Liver (tissue), 9 donors: ENCODE data around the gene DEPDC4. TPM values are rescaled to one million over a fixed set of nuclear protein-coding genes. Genes with fewer than 3 reads are reported as not detected.
A peak's percentile ranks its signal among the peaks of the same experiment; 100 is the strongest.

Experiments
- DNase-seq: peaks from one replicate; pipeline ENCODE4 v3.0.0-alpha.2; 2017; ENCODE audit warnings: low spot score
- H3K27ac ChIP-seq, 2 donors: one replicate each; pipeline ENCODE4 v1.7.0; 2013; ENCODE audit warnings: inconsistent platforms in 2 of 2, low read length in 2 of 2, control low read depth in 1 of 2, low read depth in 1 of 2, mild to moderate bottlenecking in 1 of 2
- H3K27me3 ChIP-seq, 4 donors: one replicate each; pipeline versions ENCODE4 v1.6.1 to v1.7.0; 2013; ENCODE audit warnings: low read length in 3 of 4, inconsistent platforms in 1 of 4, mild to moderate bottlenecking in 1 of 4, moderate library complexity in 1 of 4; ENCODE audit not compliant: control insufficient read depth in 4 of 4, insufficient read depth in 4 of 4
- H3K36me3 ChIP-seq, 4 donors: one replicate each; pipeline versions ENCODE4 v1.6.1 to v1.7.0; 2013; ENCODE audit warnings: low read length in 3 of 4, mild to moderate bottlenecking in 3 of 4, low read depth in 1 of 4, moderate library complexity in 1 of 4; ENCODE audit not compliant: control insufficient read depth in 4 of 4, insufficient read depth in 3 of 4
- H3K4me1 ChIP-seq, 4 donors: one replicate each; pipeline versions ENCODE4 v1.6.1 to v1.7.0; 2013; ENCODE audit warnings: low read length in 3 of 4, mild to moderate bottlenecking in 3 of 4, moderate library complexity in 1 of 4; ENCODE audit not compliant: control insufficient read depth in 4 of 4, insufficient read depth in 4 of 4
- H3K4me3 ChIP-seq, 3 donors: one replicate each; pipeline versions ENCODE4 v1.6.1 to v1.7.0; 2013; ENCODE audit warnings: low read length in 3 of 3, control low read depth in 1 of 3, low read depth in 1 of 3, mild to moderate bottlenecking in 1 of 3
- H3K9ac ChIP-seq, 2 donors: one replicate each; pipeline ENCODE4 v1.7.0; 2013; ENCODE audit warnings: low read length in 2 of 2, mild to moderate bottlenecking in 2 of 2, moderate library complexity in 2 of 2, control low read depth in 1 of 2, low read depth in 1 of 2
- H3K9me3 ChIP-seq, 4 donors: one replicate each; pipeline versions ENCODE4 v1.6.1 to v1.7.0; 2013; ENCODE audit warnings: low read length in 3 of 4; ENCODE audit not compliant: control insufficient read depth in 4 of 4
- CTCF ChIP-seq: fragments of 150-350 bp; IDR thresholded peaks from 2 replicates; pipeline ENCODE4 v1.5.1; 2017; ENCODE audit warnings: improper control_type of control experiment, low read depth, low read length; ENCODE audit not compliant: missing input control
- EGR1 ChIP-seq, 2 donors: IDR thresholded peaks; 2 replicates each; pipeline ENCODE4 v1.6.1; 2016 to 2018; ENCODE audit warnings: antibody characterized with exemption in 2 of 2, low read depth in 2 of 2
- FOXA2 ChIP-seq: IDR thresholded peaks from 2 replicates; pipeline ENCODE4 v1.6.1; 2016; ENCODE audit warnings: antibody characterized with exemption
- GABPA ChIP-seq, 2 donors: IDR thresholded peaks in 1 of 2; conservative IDR thresholded peaks in 1 of 2; 2 replicates each; pipeline ENCODE4 v1.6.1; 2016; ENCODE audit warnings: antibody characterized with exemption in 2 of 2, mild to moderate bottlenecking in 1 of 2, moderate library complexity in 1 of 2
- HNF4A ChIP-seq, 2 donors: conservative IDR thresholded peaks; 2 replicates each; pipeline ENCODE4 v1.6.1; 2016; ENCODE audit warnings: antibody characterized with exemption in 2 of 2, mild to moderate bottlenecking in 2 of 2
- HNF4G ChIP-seq: IDR thresholded peaks from 2 replicates; pipeline ENCODE4 v1.6.1; 2016; ENCODE audit warnings: antibody characterized with exemption
- JUND ChIP-seq, 2 donors: IDR thresholded peaks; 2 replicates each; pipeline ENCODE4 v1.6.1; 2016; ENCODE audit warnings: antibody characterized with exemption in 2 of 2
- MAX ChIP-seq: IDR thresholded peaks from 2 replicates; pipeline ENCODE4 v1.6.1; 2016; ENCODE audit warnings: antibody characterized with exemption
- NR2F2 ChIP-seq: IDR thresholded peaks from 2 replicates; pipeline ENCODE4 v1.6.1; 2016; ENCODE audit warnings: antibody characterized with exemption
- RAD21 ChIP-seq, 2 donors: IDR thresholded peaks; 2 replicates each; pipeline ENCODE4 v1.6.1; 2016; ENCODE audit warnings: antibody characterized with exemption in 2 of 2, mild to moderate bottlenecking in 2 of 2
- REST ChIP-seq: IDR thresholded peaks from 2 replicates; pipeline ENCODE4 v1.6.1; 2016; ENCODE audit warnings: antibody characterized with exemption, mild to moderate bottlenecking
- RXRA ChIP-seq, 2 donors: IDR thresholded peaks; 2 replicates each; pipeline ENCODE4 v1.6.1; 2017 to 2018; ENCODE audit warnings: antibody characterized with exemption in 2 of 2, mild to moderate bottlenecking in 1 of 2
- SP1 ChIP-seq: IDR thresholded peaks from 2 replicates; pipeline ENCODE4 v1.6.1; 2018; ENCODE audit warnings: antibody characterized with exemption, mild to moderate bottlenecking
- YY1 ChIP-seq: IDR thresholded peaks from 2 replicates; pipeline ENCODE4 v1.6.1; 2016; ENCODE audit warnings: antibody characterized with exemption, mild to moderate bottlenecking
- WGBS: extraction: QIAGEN DNeasy Blood & Tissue Kit; methylation state at CpG from one replicate; pipeline ENCODE4 v1.1.7; 2013; 5-methylcytosine and 5-hydroxymethylcytosine counted together
- polyA plus RNA-seq, 2 donors: library from polyadenylated mRNA; stranded (reverse) in 1 of 2; unstranded in 1 of 2; fragments of 200-250 nt in 1 of 2; fragments of >200 nt in 1 of 2; fragmentation: Nextera tagmentation in 1 of 2; extraction: Ambion mirVana in 1 of 2; gene quantifications; one replicate each; pipeline versions ENCODE4 v1.2.1 to v1.2.3, GENCODE V29; 2013 to 2015
- total RNA-seq, 2 donors: library from RNA; depleted of rRNA; stranded (reverse); fragments of >200 nt; gene quantifications; one replicate each; pipeline ENCODE4 v1.2.3, GENCODE V29; 2014
- TF ChIP-seq, protein P1 (sequence below): IDR thresholded peaks from 2 replicates; pipeline ENCODE4 v1.6.1; 2016; ENCODE audit warnings: antibody characterized with exemption
- donor health status: healthy.
- donor health status: healthy.
- donor health status: healthy.
- donor health status: healthy.
- donor health status: healthy.

The DEPDC4 gene
- total and polyA plus RNA-seq, 4 donors: 0.39 to 6.9 (median 1.9) TPM

DNA sequence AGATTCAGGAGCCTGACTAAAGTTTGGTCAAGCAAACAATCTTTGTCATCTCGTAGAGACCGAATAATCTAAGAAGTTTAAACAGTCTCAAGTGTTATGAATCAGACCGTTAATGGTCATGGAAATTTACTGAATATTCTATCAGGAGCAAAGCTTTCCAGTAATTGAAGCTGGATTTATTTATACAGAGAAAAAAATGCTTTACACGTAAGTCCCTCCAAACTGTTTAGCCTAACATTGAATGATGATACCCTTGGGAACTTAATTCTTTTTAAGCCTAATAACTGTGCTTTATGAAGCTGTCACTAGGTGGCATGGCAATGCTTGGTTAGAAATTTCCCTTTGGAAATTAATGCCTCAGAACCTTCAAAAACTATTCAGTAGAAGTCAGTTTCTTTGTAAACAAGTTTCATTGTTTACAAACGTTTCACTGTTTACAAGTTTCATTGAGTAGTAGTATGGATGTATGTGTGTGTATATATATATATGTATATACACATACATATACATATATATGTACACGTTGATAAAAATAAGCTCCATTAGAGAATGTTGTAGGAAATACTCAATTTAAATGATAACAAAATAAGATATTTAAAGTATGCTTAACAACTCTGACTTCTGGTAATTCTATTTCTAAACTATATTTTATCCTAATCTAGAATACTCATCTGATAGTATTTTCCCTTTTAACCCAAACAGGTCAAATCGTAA lies 32.1 kb downstream of the DEPDC4 start:
- H3K36me3 ChIP-seq: no peaks in the 10 kb centered on the region
- no peak for DNase-seq
- no peaks in the 10 kb centered on the region for H3K9me3 ChIP-seq
- no peak overlapping the region for H3K27ac ChIP-seq
- 45% methylated on average over 7 of the region's 7 CpGs for WGBS
- TF ChIP-seq RXRA (IDR thresholded peaks at IDR 0.05) (no peak), REST (no peak), HNF4A (conservative IDR thresholded peaks at IDR 0.05) (no peak), CTCF (peak; percentile 78), JUND (IDR thresholded peaks at IDR 0.05) (no peak), GABPA (IDR thresholded peaks at IDR 0.05 in 1 of 2, conservative IDR thresholded peaks at IDR 0.05 in 1 of 2) (no peak), FOXA2 (no peak), EGR1 (IDR thresholded peaks at IDR 0.05; ENCODE audit: low read depth in 2 of 2) (no peak), RAD21 (IDR thresholded peaks at IDR 0.05) (peak; percentile 95), HNF4G (no peak)
- TF ChIP-seq, protein P1, sequence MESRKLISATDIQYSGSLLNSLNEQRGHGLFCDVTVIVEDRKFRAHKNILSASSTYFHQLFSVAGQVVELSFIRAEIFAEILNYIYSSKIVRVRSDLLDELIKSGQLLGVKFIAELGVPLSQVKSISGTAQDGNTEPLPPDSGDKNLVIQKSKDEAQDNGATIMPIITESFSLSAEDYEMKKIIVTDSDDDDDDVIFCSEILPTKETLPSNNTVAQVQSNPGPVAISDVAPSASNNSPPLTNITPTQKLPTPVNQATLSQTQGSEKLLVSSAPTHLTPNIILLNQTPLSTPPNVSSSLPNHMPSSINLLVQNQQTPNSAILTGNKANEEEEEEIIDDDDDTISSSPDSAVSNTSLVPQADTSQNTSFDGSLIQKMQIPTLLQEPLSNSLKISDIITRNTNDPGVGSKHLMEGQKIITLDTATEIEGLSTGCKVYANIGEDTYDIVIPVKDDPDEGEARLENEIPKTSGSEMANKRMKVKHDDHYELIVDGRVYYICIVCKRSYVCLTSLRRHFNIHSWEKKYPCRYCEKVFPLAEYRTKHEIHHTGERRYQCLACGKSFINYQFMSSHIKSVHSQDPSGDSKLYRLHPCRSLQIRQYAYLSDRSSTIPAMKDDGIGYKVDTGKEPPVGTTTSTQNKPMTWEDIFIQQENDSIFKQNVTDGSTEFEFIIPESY: no peak
- H3K9ac ChIP-seq: no peak overlapping the region
- peaks cover 0 to 4% (median 0%) of the 10 kb centered on the region in 4 donors for H3K4me1 ChIP-seq
- H3K27me3 ChIP-seq: no peaks in the 10 kb centered on the region
- no peak overlapping the region for H3K4me3 ChIP-seq

- H3K9ac ChIP-seq: no peak overlapping the region
- 47% methylated on average over 3 of the region's 3 CpGs for WGBS
- H3K36me3 ChIP-seq: no peaks in the 10 kb centered on the region
- H3K4me3 ChIP-seq: no peak overlapping the region
- DNase-seq: no peak
- H3K4me1 ChIP-seq: peaks cover 0 to 4% (median 0%) of the 10 kb centered on the region in 4 donors
- H3K27me3 ChIP-seq: no peaks in the 10 kb centered on the region
- no peak overlapping the region for H3K27ac ChIP-seq
- H3K9me3 ChIP-seq: no peaks in the 10 kb centered on the region
- no peak for TF ChIP-seq SP1
- no peak for TF ChIP-seq HNF4A (conservative IDR thresholded peaks at IDR 0.05)
- no peak for TF ChIP-seq NR2F2
- no peak for TF ChIP-seq EGR1 (IDR thresholded peaks at IDR 0.05; ENCODE audit: low read depth in 2 of 2)
- no peak for TF ChIP-seq MAX
- TF ChIP-seq YY1: no peak
- TF ChIP-seq, protein P1: no peak
- TF ChIP-seq GABPA (IDR thresholded peaks at IDR 0.05 in 1 of 2, conservative IDR thresholded peaks at IDR 0.05 in 1 of 2): no peak
- TF ChIP-seq JUND (IDR thresholded peaks at IDR 0.05): no peak
- TF ChIP-seq RXRA (IDR thresholded peaks at IDR 0.05): no peak
- TF ChIP-seq REST: no peak
- no peak for TF ChIP-seq FOXA2
- no peak for TF ChIP-seq HNF4G
Observed at GRCh38 chr12:100234166-100234565, 32.7 kb downstream of the DEPDC4 start.
